ENCODE results near the gene SLC25A10.

Gene SLC25A10, protein sequence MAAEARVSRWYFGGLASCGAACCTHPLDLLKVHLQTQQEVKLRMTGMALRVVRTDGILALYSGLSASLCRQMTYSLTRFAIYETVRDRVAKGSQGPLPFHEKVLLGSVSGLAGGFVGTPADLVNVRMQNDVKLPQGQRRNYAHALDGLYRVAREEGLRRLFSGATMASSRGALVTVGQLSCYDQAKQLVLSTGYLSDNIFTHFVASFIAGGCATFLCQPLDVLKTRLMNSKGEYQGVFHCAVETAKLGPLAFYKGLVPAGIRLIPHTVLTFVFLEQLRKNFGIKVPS

DNA sequence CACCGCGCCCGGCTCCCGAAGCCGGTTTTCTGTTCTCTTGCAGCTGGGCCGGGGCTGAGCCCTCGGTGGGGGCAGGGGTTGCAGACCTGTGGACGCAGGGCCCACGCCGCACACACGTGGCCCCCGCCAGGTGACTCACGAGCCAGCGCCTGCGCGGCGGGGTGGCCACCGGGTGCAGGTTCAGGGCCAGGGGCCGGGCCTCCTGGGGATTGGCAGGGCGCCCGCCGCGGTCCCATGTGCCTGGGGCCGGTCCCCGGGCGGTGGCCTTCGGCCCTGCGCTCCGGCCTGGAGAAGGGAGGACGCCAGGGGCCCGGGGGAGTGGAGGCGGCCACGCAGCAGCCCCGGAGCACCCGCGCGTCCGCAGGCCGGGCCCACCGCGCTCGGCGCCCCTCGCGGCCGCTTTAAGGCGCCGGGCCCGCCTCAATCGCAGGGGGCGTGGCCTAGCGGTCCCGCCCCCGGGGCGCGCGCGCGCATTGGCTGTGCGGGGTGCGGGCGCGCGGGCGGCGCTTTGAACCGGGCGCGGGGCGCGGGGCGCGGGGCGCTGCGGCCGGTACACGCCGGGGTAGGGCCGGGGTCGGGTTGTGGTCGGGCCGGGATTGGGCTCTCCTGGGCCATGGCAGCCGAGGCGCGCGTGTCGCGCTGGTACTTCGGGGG is at the start of gene SLC25A10:
SLC25A10 (plus strand) TSS at position 471 of the 654 bp plus-strand sequence; CDS start at position 614, 143 bp downstream.
- in situ Hi-C loops (cut with HindIII; ENCODE audit: low sequenced_read_pairs), result no loop called here
- DNase-seq (ENCODE audit: low read depth), result no peak
- peak within 1 kb of the TSS; percentile 55 for H3K4me3 ChIP-seq (ENCODE audit: low read depth, low read length)

DNA sequence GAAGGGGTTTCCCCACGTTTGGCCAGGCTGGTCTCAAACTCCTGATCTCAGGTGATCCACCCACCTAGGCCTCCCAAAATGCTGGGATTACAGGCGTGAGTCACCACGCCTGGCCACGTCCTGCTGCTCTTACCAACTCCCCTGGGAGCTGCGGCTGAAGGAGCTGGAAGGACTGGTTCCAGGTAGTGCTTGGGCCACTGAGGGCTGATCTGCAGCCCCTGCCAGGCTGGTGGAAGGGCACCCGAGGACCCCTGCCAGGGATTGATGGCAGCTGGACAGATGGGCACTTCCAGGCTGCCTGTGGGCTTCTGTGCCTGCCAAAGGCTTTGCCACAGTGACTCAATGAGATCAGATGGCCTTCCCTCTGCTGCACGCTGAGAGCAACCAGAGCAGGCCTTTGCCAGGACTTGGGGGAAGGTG is 48.0 kb upstream of the SLC25A10 start:
- in situ Hi-C loops (cut with HindIII; ENCODE audit: low sequenced_read_pairs), result no loop called here
- DNase-seq (ENCODE audit: low read depth), result no peak

More for the DNA sequence above, at the start of gene SLC25A10:
- TF ChIP-seq, protein P1, sequence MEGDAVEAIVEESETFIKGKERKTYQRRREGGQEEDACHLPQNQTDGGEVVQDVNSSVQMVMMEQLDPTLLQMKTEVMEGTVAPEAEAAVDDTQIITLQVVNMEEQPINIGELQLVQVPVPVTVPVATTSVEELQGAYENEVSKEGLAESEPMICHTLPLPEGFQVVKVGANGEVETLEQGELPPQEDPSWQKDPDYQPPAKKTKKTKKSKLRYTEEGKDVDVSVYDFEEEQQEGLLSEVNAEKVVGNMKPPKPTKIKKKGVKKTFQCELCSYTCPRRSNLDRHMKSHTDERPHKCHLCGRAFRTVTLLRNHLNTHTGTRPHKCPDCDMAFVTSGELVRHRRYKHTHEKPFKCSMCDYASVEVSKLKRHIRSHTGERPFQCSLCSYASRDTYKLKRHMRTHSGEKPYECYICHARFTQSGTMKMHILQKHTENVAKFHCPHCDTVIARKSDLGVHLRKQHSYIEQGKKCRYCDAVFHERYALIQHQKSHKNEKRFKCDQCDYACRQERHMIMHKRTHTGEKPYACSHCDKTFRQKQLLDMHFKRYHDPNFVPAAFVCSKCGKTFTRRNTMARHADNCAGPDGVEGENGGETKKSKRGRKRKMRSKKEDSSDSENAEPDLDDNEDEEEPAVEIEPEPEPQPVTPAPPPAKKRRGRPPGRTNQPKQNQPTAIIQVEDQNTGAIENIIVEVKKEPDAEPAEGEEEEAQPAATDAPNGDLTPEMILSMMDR (IDR thresholded peaks at IDR 0.05; ENCODE audit: low read depth, low read length, missing control alignments), result no peak

DNA sequence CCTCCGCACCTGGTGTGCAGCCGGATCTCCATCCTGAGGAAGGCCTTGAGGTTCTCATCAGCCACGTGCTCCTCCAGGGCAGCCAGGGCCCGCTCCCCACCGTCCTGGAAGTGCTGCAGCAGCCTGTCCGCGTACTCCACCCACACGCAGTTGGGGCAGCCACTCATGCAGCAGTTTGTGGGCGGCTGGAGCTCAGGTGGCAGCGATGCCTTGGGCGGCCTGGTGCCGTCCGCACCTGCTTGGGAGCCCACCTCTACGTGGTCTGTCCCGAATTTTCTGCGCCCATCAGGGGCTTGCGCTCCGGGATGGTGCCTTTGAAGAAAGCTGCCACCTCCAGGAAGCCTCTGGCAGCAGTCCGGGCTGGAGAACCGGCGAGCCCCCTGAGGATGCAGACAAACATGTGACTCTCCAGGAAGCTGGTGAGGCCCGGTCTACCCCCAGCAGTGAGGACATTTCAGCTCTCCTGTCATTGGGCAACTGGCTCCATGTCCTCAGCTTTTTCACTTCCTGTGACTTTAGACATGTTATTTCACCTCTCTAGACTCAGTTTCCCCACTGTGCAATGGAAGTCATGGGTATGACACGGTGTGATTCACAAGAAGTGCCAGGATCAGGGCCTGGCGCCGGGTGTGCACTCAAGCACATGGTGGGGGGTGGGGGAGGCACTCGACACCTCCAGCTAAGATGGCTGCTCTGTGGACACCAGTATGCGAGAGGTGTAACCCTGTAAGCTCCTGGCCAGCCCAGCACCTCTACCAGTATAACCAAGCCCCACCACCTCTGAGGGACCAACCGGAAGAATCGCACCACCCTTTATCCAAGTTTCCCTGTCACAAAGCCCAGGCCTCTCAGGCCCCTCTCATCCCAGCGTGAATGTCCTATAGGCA is 46.6 kb upstream of the SLC25A10 start:
- DNase-seq (ENCODE audit: low read depth), result no peak
- peak overlapping the region; percentile 96 for H3K4me3 ChIP-seq (ENCODE audit: low read depth, low read length)
- in situ Hi-C loops (cut with HindIII; ENCODE audit: low sequenced_read_pairs), result no loop called here
- TF ChIP-seq, protein P1 (IDR thresholded peaks at IDR 0.05; ENCODE audit: low read depth, low read length, missing control alignments), result no peak

More for the DNA sequence above, 48.0 kb upstream of the SLC25A10 start:
- TF ChIP-seq, protein P1 (IDR thresholded peaks at IDR 0.05; ENCODE audit: low read depth, low read length, missing control alignments), result no peak
- H3K4me3 ChIP-seq (ENCODE audit: low read depth, low read length), result no peak overlapping the region

DNA sequence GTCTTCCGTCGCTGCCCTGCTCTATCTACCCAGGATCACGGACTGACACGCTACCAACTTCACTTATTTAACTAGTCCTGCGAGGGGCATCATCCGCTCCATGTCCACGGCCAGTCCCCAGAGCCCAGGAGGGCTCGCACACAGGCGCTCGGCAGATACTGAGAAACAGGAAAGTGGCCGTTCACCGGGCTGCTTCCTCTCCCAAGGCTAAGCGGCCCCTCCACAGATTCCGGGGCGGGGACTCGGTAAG is 46.1 kb upstream of the SLC25A10 start:
- TF ChIP-seq, protein P1 (IDR thresholded peaks at IDR 0.05; ENCODE audit: low read depth, low read length, missing control alignments), result no peak
- DNase-seq (ENCODE audit: low read depth), result no peak
- in situ Hi-C loops (cut with HindIII; ENCODE audit: low sequenced_read_pairs), result no loop called here
- peak overlapping the region; percentile 96 for H3K4me3 ChIP-seq (ENCODE audit: low read depth, low read length)

DNA sequence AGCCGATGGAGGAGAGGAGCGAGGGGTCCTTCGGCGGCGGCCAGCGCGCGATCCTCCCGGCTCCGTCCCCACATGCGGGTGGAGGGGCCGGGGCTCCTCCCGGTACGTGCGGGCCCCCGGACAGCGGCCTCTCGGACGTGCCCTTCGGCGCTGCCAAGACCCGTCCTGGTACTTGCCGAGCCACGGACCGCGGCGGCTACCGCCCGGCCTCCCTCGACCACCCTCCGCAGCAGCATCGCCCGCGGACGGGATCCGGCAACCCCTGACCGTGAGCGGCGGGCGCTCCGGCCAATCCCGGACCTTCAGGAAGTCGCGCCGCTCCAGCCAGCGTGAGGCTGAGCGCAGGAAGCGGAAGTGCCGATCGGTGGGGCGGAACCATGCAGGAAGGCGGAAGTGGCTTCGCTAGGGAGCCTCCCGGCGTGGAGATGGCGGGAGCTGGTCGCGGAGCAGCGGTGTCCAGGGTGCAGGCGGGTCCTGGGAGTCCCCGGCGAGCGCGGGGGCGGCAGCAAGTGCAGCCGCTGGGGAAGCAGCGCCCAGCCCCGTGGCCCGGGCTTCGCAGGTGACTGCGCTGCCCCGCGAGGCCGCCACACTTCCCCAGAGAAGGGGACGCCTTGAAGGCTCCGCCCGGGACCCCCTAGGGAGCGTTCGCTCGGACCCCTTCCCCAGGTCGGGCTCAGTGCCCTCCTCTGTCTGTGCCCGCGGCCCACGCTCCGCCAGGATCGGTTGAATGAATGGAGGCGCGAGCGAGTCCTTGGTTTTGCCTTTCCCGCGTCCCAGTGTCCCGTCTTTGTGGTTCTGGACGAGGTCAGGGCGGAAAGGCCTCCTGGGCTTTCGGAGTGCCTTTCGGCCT is 45.5 kb upstream of the SLC25A10 start, which contains the start of the genes CCDC137 and OXLD1:
CCDC137 (plus strand) TSS at position 396 of the 850 bp plus-strand sequence; CDS start at position 426, 30 bp downstream.
OXLD1 (minus strand) TSS at position 264 of the 850 bp plus-strand sequence; CDS start at position 236, 28 bp downstream.
- H3K4me3 ChIP-seq (ENCODE audit: low read depth, low read length), result peak within 1 kb of the TSS; percentile 96
- in situ Hi-C loops (cut with HindIII; ENCODE audit: low sequenced_read_pairs), result no loop called here
- TF ChIP-seq, protein P1 (IDR thresholded peaks at IDR 0.05; ENCODE audit: low read depth, low read length, missing control alignments), result no peak
- DNase-seq (ENCODE audit: low read depth), result peak; percentile 90
